GM18951 (cell line): ENCODE data around the gene ID1.

Source experiments
- POLR2A ChIP-seq: IDR thresholded peaks from 4 replicates; pipeline ENCODE4 v1.6.1; 2011; ENCODE audit warnings: mild to moderate bottlenecking; ENCODE audit not compliant: insufficient read length, insufficient read depth; ENCODE audit errors: extremely low read depth
- in situ Hi-C: fragments of 300-500 bp; cut with MboI; formaldehyde crosslinking; loops from one replicate; pipeline ENCODE4 v1.12.0; 2022; ENCODE audit warnings: low sequenced_read_pairs, mixed read lengths, inconsistent platforms; ENCODE audit not compliant: unreplicated experiment

ID1 gene, protein sequence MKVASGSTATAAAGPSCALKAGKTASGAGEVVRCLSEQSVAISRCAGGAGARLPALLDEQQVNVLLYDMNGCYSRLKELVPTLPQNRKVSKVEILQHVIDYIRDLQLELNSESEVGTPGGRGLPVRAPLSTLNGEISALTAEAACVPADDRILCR

DNA sequence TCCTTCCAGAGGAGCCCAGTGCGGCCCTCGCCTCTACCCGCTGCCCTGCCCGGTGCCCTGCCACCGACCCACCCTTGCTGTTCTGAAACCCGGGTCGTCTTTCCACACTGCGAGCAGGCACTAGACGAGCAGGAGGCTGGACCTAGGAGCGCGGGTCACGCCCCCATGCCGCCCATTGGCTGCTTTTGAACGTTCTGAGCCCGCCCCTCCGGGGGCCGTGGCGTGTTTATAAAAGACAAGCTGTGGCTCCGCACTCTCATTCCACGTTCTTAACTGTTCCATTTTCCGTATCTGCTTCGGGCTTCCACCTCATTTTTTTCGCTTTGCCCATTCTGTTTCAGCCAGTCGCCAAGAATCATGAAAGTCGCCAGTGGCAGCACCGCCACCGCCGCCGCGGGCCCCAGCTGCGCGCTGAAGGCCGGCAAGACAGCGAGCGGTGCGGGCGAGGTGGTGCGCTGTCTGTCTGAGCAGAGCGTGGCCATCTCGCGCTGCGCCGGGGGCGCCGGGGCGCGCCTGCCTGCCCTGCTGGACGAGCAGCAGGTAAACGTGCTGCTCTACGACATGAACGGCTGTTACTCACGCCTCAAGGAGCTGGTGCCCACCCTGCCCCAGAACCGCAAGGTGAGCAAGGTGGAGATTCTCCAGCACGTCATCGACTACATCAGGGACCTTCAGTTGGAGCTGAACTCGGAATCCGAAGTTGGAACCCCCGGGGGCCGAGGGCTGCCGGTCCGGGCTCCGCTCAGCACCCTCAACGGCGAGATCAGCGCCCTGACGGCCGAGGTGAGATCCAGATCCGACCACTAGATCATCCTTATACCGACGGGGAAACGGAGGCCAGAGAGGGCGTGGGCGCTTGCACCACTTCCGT, at the start of gene ID1:
Gene ID1 (plus strand): TSS at position 259 of the 871 bp plus-strand sequence. CDS start 99 bp downstream, at position 358.
- in situ Hi-C loops = no loop called here
- TF ChIP-seq POLR2A = no peak

GRCh38 chr20:31559704-31560093, 45.4 kb upstream of the ID1 start:
- in situ Hi-C loops = loop anchor here (5.0 to 10.0 kb wide), 2 partner anchors 53 to 165 kb away; partner anchors contain the start of gene BCL2L1
- no peak for TF ChIP-seq POLR2A

DNA sequence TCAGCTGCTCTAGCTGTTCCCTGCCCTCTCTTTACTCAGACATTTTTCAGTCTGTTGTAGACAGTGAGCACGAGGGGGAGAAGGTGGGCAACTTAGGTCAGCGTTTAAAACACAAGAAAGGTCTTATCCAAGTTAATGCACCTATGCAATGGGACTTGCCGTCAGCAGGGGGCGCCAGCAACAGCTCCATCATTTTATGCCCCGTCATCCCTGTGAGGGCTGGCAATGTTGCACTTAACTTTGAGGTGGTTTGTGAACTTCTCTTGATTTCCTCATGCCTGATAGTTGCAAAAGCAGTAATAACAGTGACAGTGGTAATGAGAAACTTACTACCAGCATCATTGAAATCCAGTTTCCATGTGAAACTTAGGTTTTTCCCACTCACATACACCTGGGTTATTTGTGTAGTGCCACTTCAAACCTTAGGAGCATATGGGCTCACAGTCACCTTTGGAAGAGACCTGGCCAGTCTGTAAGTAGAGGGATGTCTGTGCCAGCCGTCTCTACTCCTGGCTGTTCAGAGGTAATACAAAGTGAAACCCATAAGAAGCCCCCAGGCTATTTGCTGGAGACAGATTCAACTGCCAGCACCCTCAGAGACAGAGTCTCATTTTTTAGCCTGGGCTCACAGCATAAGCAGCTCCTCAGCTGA, 44.9 kb upstream of the ID1 start:
- in situ Hi-C loops = loop anchor here (5.0 kb wide), 1 partner anchor 52 kb away; no protein-coding TSS in a partner anchor
- no peak for TF ChIP-seq POLR2A

GRCh38 chr20:31560746-31561598, 44.1 kb upstream of the ID1 start:
- in situ Hi-C loops = loop anchor here (5.0 kb wide), 1 partner anchor 51 kb away; no protein-coding TSS in a partner anchor

GRCh38 chr20:31562241-31562640, 42.8 kb upstream of the ID1 start:
- TF ChIP-seq POLR2A = no peak
- in situ Hi-C loops = loop anchor here (5.0 kb wide), 1 partner anchor 50 kb away; no protein-coding TSS in a partner anchor

More at GRCh38 chr20:31560746-31561598, 44.1 kb upstream of the ID1 start:
- no peak for TF ChIP-seq POLR2A

GRCh38 chr20:31564284-31564683, 40.8 kb upstream of the ID1 start:
- in situ Hi-C loops = loop anchor here (5.0 kb wide), 1 partner anchor 48 kb away; no protein-coding TSS in a partner anchor
- TF ChIP-seq POLR2A = no peak

- in situ Hi-C loops = no loop called here
- no peak for TF ChIP-seq POLR2A
These were observed 39.3 kb upstream of the ID1 start for GRCh38 chr20:31565699-31566318.

GRCh38 chr20:31566319-31566657, 38.8 kb upstream of the ID1 start:
- in situ Hi-C loops = no loop called here

GRCh38 chr20:31566658-31567379, 38.3 kb upstream of the ID1 start:
- in situ Hi-C loops = no loop called here
- TF ChIP-seq POLR2A = no peak

More at GRCh38 chr20:31566319-31566657, 38.8 kb upstream of the ID1 start:
- TF ChIP-seq POLR2A = no peak

GRCh38 chr20:31567380-31567720, 37.7 kb upstream of the ID1 start:
- in situ Hi-C loops = no loop called here

GRCh38 chr20:31568041-31568731, 36.9 kb upstream of the ID1 start:
- in situ Hi-C loops = no loop called here
- TF ChIP-seq POLR2A = no peak

More at GRCh38 chr20:31567380-31567720, 37.7 kb upstream of the ID1 start:
- TF ChIP-seq POLR2A = no peak

DNA sequence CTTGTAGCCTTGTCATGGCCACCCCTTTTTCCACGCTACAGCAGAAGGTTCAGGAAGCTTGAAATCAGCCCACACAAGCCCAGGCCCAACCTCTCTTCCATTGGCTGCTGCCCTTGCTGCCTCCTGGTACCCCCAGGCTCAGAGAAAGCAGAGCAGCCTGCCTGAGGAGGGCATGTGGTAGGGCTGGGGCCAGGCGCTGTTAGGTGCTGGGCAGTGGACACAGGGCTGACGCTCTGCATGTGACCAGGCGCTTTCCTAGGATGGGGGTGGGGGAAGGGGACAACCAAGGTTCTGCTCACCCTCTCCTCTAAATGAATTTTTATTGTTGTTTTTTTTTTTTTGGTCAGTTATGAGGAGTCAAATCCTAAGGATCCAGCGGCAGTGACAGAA, 36.3 kb upstream of the ID1 start:
- no peak for TF ChIP-seq POLR2A
- in situ Hi-C loops = no loop called here
